ENCODE results near the gene KNDC1.

DNA sequence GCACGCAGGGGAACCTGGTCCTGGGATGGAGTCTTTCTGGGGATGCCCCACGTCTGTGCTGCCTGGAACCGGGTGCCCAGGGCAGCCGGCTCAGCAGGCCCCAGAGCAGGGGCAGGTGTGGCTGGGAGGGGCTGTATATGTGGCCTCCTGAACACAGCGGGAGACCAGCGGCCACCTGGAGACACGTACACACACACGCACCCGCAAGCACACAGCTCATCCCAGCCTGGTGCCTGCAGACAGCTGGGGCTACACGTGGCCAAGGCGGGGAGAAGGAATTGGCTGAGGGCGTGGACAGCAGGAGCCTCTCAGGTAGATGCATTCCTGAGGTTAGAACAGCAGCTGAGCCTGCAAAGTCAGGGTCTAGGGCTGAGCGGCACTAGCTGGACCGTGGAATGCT is 102.7 kb downstream of the KNDC1 start:
- TF ChIP-seq, protein P1, sequence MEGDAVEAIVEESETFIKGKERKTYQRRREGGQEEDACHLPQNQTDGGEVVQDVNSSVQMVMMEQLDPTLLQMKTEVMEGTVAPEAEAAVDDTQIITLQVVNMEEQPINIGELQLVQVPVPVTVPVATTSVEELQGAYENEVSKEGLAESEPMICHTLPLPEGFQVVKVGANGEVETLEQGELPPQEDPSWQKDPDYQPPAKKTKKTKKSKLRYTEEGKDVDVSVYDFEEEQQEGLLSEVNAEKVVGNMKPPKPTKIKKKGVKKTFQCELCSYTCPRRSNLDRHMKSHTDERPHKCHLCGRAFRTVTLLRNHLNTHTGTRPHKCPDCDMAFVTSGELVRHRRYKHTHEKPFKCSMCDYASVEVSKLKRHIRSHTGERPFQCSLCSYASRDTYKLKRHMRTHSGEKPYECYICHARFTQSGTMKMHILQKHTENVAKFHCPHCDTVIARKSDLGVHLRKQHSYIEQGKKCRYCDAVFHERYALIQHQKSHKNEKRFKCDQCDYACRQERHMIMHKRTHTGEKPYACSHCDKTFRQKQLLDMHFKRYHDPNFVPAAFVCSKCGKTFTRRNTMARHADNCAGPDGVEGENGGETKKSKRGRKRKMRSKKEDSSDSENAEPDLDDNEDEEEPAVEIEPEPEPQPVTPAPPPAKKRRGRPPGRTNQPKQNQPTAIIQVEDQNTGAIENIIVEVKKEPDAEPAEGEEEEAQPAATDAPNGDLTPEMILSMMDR (IDR thresholded peaks at IDR 0.05), result no peak
- no peak for TF ChIP-seq POLR2A (IDR thresholded peaks at IDR 0.05)
